Measurements from ENCODE around the gene ZNF266. TPM values are rescaled to one million over a fixed set of nuclear protein-coding genes. Genes with fewer than 3 reads are reported as not detected.

ZNF266 gene
- total and polyA plus RNA-seq, 2 of the 8 experiments (the other 6 are each of a cell fraction or from before 2014, with no cell fraction given), result 6.6 to 15.3 TPM

DNA sequence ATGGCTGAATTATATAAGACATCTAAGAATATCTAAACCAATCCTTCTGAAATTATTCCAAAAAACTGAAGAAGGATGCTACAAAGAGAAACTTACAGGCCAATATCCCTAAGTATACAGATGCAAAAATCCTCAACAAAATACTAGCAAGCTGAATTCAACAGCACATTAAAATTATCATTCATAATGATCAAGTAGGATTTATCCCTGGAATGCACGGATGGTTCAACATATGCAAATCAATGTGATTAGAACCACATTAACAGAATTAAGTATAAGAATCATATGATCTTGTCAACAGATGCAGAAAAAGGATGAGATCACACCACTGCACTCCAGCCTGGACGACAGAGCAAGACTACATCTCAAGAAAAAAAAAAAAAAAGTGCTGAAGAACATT, 49.8 kb upstream of the ZNF266 start (continued):
- TF ChIP-seq, protein P1, sequence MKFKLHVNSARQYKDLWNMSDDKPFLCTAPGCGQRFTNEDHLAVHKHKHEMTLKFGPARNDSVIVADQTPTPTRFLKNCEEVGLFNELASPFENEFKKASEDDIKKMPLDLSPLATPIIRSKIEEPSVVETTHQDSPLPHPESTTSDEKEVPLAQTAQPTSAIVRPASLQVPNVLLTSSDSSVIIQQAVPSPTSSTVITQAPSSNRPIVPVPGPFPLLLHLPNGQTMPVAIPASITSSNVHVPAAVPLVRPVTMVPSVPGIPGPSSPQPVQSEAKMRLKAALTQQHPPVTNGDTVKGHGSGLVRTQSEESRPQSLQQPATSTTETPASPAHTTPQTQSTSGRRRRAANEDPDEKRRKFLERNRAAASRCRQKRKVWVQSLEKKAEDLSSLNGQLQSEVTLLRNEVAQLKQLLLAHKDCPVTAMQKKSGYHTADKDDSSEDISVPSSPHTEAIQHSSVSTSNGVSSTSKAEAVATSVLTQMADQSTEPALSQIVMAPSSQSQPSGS (IDR thresholded peaks at IDR 0.05; ENCODE audit: low read length), result no peak
- no peak for TF ChIP-seq SIN3A (conservative IDR thresholded peaks at IDR 0.05 in 1 of 2, IDR thresholded peaks at IDR 0.05 in 1 of 2; ENCODE audit: low read depth in 1 of 2, low read length in 2 of 2)
